SK-N-SH (cell line): ENCODE results near the gene IQGAP2. TPM values are rescaled to one million over a fixed set of nuclear protein-coding genes. Genes with fewer than 3 reads are reported as not detected.

Experiments
- CTCF ChIA-PET: fragments of 300-600, 350-600 bp; formaldehyde crosslinking; extraction: SDS; loops from one replicate; lab custom pipeline; 2021; lab: Yijun Ruan, JAX
- POLR2A ChIA-PET: fragments of 350-600 bp; sonication (Branson Sonifier 250); formaldehyde crosslinking; extraction: SDS; loops from one replicate; lab custom pipeline; 2020; ENCODE audit warnings: antibody characterized with exemption, inconsistent platforms; lab: Yijun Ruan, JAX
- DNase-seq: peaks from one replicate; pipeline ENCODE4 v3.0.0; 2012
- H2AFZ ChIP-seq: fragments of 200-600 bp; sonication (generic); 2 replicates; pipeline ENCODE4 v1.8.1; 2016; ENCODE audit warnings: antibody characterized with exemption, mild to moderate bottlenecking, low read depth
- H3F3A ChIP-seq: fragments of 200-600 bp; sonication (generic); replicated peaks from 2 replicates; pipeline ENCODE3; 2016; ENCODE audit warnings: antibody characterized with exemption, mild to moderate bottlenecking; ENCODE audit not compliant: insufficient read depth
- H3K27ac ChIP-seq, 2 experiments: fragments of 200-500 bp in 1 of 2; fragments of 200-600 bp in 1 of 2; sonication (Bioruptor generic) in 1 of 2; sonication (generic), shearing (Covaris generic) in 1 of 2; 2 replicates each; pipeline versions ENCODE4 v1.5.1 to v1.6.1; 2014 to 2016; ENCODE audit warnings: low read depth in 2 of 2, inconsistent platforms in 1 of 2, low read length in 1 of 2, mild to moderate bottlenecking in 1 of 2, mixed read lengths in 1 of 2
- H3K27me3 ChIP-seq: fragments of 200-600 bp; sonication (generic), shearing (Covaris generic); 2 replicates; pipeline ENCODE4 v1.6.1; 2016; ENCODE audit warnings: mixed run types; ENCODE audit not compliant: insufficient read depth
- H3K36me3 ChIP-seq, 2 experiments: fragments of 200-500 bp in 1 of 2; fragments of 200-600 bp in 1 of 2; sonication (Bioruptor generic) in 1 of 2; sonication (generic) in 1 of 2; replicated peaks in 1 of 2; 2 replicates each; pipeline versions ENCODE3 to v1.5.1; 2014 to 2016; ENCODE audit warnings: low read length in 1 of 2, mild to moderate bottlenecking in 1 of 2; ENCODE audit not compliant: insufficient read depth in 2 of 2, control insufficient read depth in 1 of 2
- H3K4me1 ChIP-seq, 2 experiments: fragments of 200-500 bp in 1 of 2; fragments of 200-600 bp in 1 of 2; sonication (Bioruptor generic) in 1 of 2; sonication (generic), shearing (Covaris generic) in 1 of 2; 2 replicates each; pipeline versions ENCODE4 v1.5.1 to v1.6.1; 2014 to 2016; ENCODE audit warnings: low read depth in 1 of 2, low read length in 1 of 2, mixed run types in 1 of 2; ENCODE audit not compliant: insufficient read depth in 2 of 2, control insufficient read depth in 1 of 2
- H3K4me2 ChIP-seq: fragments of 200-600 bp; sonication (generic), shearing (Covaris generic); 2 replicates; pipeline ENCODE4 v1.6.1; 2017; ENCODE audit warnings: mixed run types
- H3K4me3 ChIP-seq, 2 experiments: fragments of 200-500 bp in 1 of 2; fragments of 200-600 bp in 1 of 2; sonication (Bioruptor generic) in 1 of 2; sonication (generic), shearing (Covaris generic) in 1 of 2; 2 replicates each; pipeline versions ENCODE4 v1.5.1 to v1.8.1; 2014 to 2016; ENCODE audit warnings: low read depth in 2 of 2, inconsistent platforms in 1 of 2, low read length in 1 of 2, mild to moderate bottlenecking in 1 of 2, mixed read lengths in 1 of 2, moderate library complexity in 1 of 2
- H3K79me2 ChIP-seq: fragments of 200-600 bp; sonication (generic); 2 replicates; pipeline ENCODE4 v1.8.1; 2017; ENCODE audit warnings: mild to moderate bottlenecking; ENCODE audit not compliant: insufficient read depth
- H3K9ac ChIP-seq: fragments of 200-600 bp; sonication (generic); 2 replicates; pipeline ENCODE4 v1.6.1; 2017; ENCODE audit warnings: mixed run types
- H3K9me2 ChIP-seq: fragments of 200-600 bp; sonication (generic); 2 replicates; pipeline ENCODE4 v1.6.1; 2017; ENCODE audit warnings: mixed run types
- H3K9me3 ChIP-seq: fragments of 200-600 bp; sonication (generic); 2 replicates; pipeline ENCODE4 v1.6.1; 2017; ENCODE audit warnings: mixed run types, mild to moderate bottlenecking, moderate library complexity
- H4K20me1 ChIP-seq: fragments of 200-600 bp; sonication (generic); 2 replicates; pipeline ENCODE4 v1.6.1; 2017; ENCODE audit warnings: mild to moderate bottlenecking, mixed run types; ENCODE audit not compliant: insufficient read depth
- CHD2 ChIP-seq: fragments of 150-350 bp; IDR thresholded peaks from 2 replicates; pipeline ENCODE4 v1.6.1; 2018; ENCODE audit warnings: low read length; ENCODE audit not compliant: partially characterized antibody
- ELF1 ChIP-seq: IDR thresholded peaks from 2 replicates; pipeline ENCODE4 v1.4.0; 2012
- FOSL2 ChIP-seq: IDR thresholded peaks from 2 replicates; pipeline ENCODE4 v1.4.0; 2012; ENCODE audit warnings: low read depth, mild to moderate bottlenecking, moderate library complexity, borderline replicate concordance
- FOXM1 ChIP-seq: IDR thresholded peaks from 2 replicates; pipeline ENCODE4 v1.4.0; 2012; ENCODE audit warnings: low read depth, mild to moderate bottlenecking
- IRF3 ChIP-seq: fragments of 150-350 bp; IDR thresholded peaks from 2 replicates; pipeline ENCODE4 v1.6.1; 2016; ENCODE audit warnings: mild to moderate bottlenecking, low read depth, low read length
- JUND ChIP-seq: IDR thresholded peaks from 2 replicates; pipeline ENCODE4 v1.4.0; 2012
- MAX ChIP-seq: IDR thresholded peaks from 2 replicates; pipeline ENCODE4 v1.4.0; 2012; ENCODE audit warnings: low read depth
- MEF2A ChIP-seq: IDR thresholded peaks from 2 replicates; pipeline ENCODE4 v1.4.0; 2012; ENCODE audit warnings: low read depth, borderline replicate concordance
- MXI1 ChIP-seq: IDR thresholded peaks from 2 replicates; pipeline ENCODE4 v1.6.1; 2012; ENCODE audit warnings: mild to moderate bottlenecking, low read depth, low read length, improper control_type of control experiment
- NFIC ChIP-seq: IDR thresholded peaks from 2 replicates; pipeline ENCODE4 v1.4.0; 2012; ENCODE audit warnings: borderline replicate concordance
- NRF1 ChIP-seq: IDR thresholded peaks from 2 replicates; pipeline ENCODE4 v1.6.1; 2012; ENCODE audit warnings: low read depth, mild to moderate bottlenecking, low read length
- PBX3 ChIP-seq: IDR thresholded peaks from 2 replicates; pipeline ENCODE4; 2012
- RCOR1 ChIP-seq: fragments of 150-350 bp; IDR thresholded peaks from 2 replicates; pipeline ENCODE4 v1.6.1; 2017; ENCODE audit warnings: antibody characterized with exemption, low read length
- RXRA ChIP-seq: IDR thresholded peaks from 2 replicates; pipeline ENCODE4 v1.4.0; 2012; ENCODE audit warnings: low read depth, mild to moderate bottlenecking, borderline replicate concordance
- TAF1 ChIP-seq: IDR thresholded peaks from 2 replicates; pipeline ENCODE4 v1.6.1; 2012; ENCODE audit warnings: low read depth, mild to moderate bottlenecking, low read length, moderate library complexity, borderline replicate concordance
- TCF12 ChIP-seq: IDR thresholded peaks from 2 replicates; pipeline ENCODE4 v1.4.0; 2012
- TEAD4 ChIP-seq: IDR thresholded peaks from 2 replicates; pipeline ENCODE4 v1.4.0; 2012; ENCODE audit warnings: mild to moderate bottlenecking, borderline replicate concordance; ENCODE audit not compliant: insufficient read depth
- USF2 ChIP-seq: fragments of 150-350 bp; IDR thresholded peaks from 2 replicates; pipeline ENCODE4 v1.6.1; 2017; ENCODE audit warnings: antibody characterized with exemption, low read length, low read depth, borderline replicate concordance
- WGBS: methylation state at CpG from one replicate; pipeline ENCODE4 v1.1.6; 2017; ENCODE audit warnings: low lambda C conversion rate; 5-methylcytosine and 5-hydroxymethylcytosine counted together
- polyA plus RNA-seq, 3 experiments: library from polyadenylated mRNA; depleted of rRNA; stranded (reverse); fragments of >200 nt; gene quantifications; 2 replicates each; pipeline ENCODE4 v1.2.3, GENCODE V29; 2012

IQGAP2 gene
- polyA plus RNA-seq, 1 of the 3 experiments (the other 2 are of a cell fraction): 2.1 TPM

GRCh38 chr5:76674330-76675066, 271.4 kb downstream of the IQGAP2 start:
- Histone ChIP-seq H2AFZ (no peak overlapping the region), H3K4me2 (no peak overlapping the region), H3K4me3 (no peak overlapping the region)
- POLR2A ChIA-PET: no interaction called here
- TF ChIP-seq RXRA (no peak), MAX (no peak), TAF1 (no peak), NFIC (no peak), JUND (no peak), PBX3 (no peak), FOXM1 (no peak), IRF3 (no peak), FOSL2 (no peak), CHD2 (no peak), MXI1 (no peak), TEAD4 (no peak), TCF12 (no peak), RCOR1 (no peak), MEF2A (no peak), NRF1 (no peak), USF2 (no peak), ELF1 (no peak)
- TF ChIP-seq, all 33 proteins: peak for 0
- CTCF ChIA-PET: no interaction called here
- Histone ChIP-seq H4K20me1 (no peaks in the 10 kb centered on the region), H3F3A (no peaks in the 10 kb centered on the region), H3K9me3 (no peaks in the 10 kb centered on the region), H3K9me2 (no peaks in the 10 kb centered on the region), H3K79me2 (no peaks in the 10 kb centered on the region), H3K27me3 (no peaks in the 10 kb centered on the region), H3K36me3 (no peaks in the 10 kb centered on the region), H3K27ac (no peak overlapping the region), H3K9ac (no peak overlapping the region), H3K4me1 (peaks cover 0 to 7% of the 10 kb centered on the region in 2 experiments; a peak in 2 of 4 replicates)
- DNase-seq: no peak
- WGBS: 91% methylated on average over 8 of the region's 8 CpGs
